ENCODE results near the gene C19orf81. TPM values are rescaled to one million over a fixed set of nuclear protein-coding genes. Genes with fewer than 3 reads are reported as not detected.

C19orf81 gene
- total RNA-seq, 2 donors from 2014 or later = 4.3 to 33.2 TPM

DNA sequence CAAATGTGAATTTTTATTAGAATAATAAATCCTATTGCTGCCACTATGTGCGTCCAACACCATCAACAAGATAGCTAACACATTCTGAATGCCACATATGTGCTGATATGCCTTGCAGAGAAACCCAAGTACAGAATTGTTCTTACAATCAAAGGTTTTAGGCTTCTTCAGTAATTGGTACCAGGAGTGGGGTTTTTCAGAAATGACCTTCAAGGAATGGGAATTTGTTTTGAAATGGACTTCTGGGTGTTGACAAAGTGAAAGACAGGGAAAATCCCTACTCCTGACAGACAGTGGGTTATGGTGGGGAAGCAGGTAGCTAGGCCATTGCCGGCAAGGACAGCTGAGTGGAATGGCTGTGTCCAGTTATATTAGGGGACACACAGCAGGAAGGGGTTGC, 15.3 kb upstream of the C19orf81 start:
- intact Hi-C loops (cut with DNase I) = no loop called here
- Histone ChIP-seq H3K9me3 (no peaks in the 10 kb centered on the region), H3K36me3 (no peaks in the 10 kb centered on the region), H3K4me3 (no peak overlapping the region), H3K27ac (no peak overlapping the region), H3K27me3 (replicated peaks; ENCODE audit: insufficient read depth) (no peaks in the 10 kb centered on the region), H3K4me1 (replicated peaks) (peaks cover 2% of the 10 kb centered on the region)
- 90% methylated on average over 2 of the region's 2 CpGs for WGBS
- no peak for DNase-seq (ENCODE audit: low spot score)
- TF ChIP-seq, protein P1, sequence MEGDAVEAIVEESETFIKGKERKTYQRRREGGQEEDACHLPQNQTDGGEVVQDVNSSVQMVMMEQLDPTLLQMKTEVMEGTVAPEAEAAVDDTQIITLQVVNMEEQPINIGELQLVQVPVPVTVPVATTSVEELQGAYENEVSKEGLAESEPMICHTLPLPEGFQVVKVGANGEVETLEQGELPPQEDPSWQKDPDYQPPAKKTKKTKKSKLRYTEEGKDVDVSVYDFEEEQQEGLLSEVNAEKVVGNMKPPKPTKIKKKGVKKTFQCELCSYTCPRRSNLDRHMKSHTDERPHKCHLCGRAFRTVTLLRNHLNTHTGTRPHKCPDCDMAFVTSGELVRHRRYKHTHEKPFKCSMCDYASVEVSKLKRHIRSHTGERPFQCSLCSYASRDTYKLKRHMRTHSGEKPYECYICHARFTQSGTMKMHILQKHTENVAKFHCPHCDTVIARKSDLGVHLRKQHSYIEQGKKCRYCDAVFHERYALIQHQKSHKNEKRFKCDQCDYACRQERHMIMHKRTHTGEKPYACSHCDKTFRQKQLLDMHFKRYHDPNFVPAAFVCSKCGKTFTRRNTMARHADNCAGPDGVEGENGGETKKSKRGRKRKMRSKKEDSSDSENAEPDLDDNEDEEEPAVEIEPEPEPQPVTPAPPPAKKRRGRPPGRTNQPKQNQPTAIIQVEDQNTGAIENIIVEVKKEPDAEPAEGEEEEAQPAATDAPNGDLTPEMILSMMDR (IDR thresholded peaks at IDR 0.05) = no peak
- TF ChIP-seq POLR2AphosphoS5 (IDR thresholded peaks at IDR 0.05) = no peak
- TF ChIP-seq POLR2A (IDR thresholded peaks at IDR 0.05) = no peak

DNA sequence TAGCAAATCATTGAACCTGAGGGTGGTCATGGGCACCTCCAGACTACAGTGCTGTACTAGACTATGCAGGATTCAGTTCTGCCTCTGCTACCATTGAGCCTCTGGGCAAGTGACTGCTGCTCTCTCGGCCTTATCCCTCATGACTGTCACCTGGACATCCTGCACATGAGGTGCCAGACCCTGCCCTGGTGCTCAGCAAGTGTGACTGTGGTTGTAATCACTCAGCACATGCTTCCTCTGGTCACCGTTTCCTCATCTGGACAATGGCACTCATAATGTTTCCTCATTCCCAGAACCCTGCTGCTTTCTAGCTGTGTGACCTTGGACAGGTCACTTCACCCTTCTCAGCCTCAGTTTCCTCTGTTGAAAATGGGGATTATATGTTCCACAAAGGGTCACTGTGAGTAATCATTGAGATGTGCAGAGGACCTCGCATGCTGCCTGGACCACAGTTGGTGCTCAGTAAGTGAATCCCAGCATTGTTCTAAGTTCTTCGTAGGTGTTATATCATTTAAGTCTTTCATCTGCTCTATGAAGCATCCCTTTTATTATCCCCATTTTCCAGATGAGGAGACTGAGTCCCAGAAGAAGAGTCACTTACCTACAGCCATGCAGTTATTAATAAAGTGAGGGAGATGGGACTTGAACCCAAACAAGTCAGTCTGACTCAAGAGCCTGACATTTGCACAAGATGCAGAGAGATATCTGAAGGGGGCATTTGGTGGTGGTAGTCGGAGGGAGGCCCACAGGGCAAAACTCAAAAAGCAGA, 12.7 kb upstream of the C19orf81 start:
- Histone ChIP-seq H3K4me1 (replicated peaks) (peaks cover 4% of the 10 kb centered on the region), H3K27me3 (replicated peaks; ENCODE audit: insufficient read depth) (no peaks in the 10 kb centered on the region), H3K4me3 (no peak overlapping the region), H3K27ac (no peak overlapping the region), H3K36me3 (no peaks in the 10 kb centered on the region), H3K9me3 (no peaks in the 10 kb centered on the region)
- intact Hi-C loops (cut with DNase I) = no loop called here
- TF ChIP-seq, protein P1 (IDR thresholded peaks at IDR 0.05) = no peak
- TF ChIP-seq POLR2A (IDR thresholded peaks at IDR 0.05) = no peak
- no peak for TF ChIP-seq POLR2AphosphoS5 (IDR thresholded peaks at IDR 0.05)
- WGBS = 77% methylated on average over 5 of the region's 5 CpGs
- no peak for DNase-seq (ENCODE audit: low spot score)

DNA sequence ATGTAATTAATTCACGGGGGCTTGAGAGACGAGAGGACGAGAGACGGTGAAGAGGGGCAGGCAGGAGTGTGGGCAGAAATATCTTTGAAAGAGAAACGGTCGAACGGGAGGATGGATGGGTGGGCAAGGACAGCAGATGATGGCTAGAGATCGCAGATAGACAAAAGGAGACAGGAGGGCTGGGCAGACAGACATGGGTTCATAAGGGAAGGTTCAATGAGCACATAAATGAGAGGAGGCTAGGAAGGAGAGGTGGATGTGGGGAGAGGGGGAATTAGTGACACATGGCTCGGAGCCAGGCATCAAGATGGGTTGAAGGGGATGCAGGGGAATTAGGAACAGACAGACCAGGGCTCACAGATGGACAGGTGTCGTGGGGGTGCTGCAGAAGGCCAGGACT, 10.6 kb upstream of the C19orf81 start:
- DNase-seq (ENCODE audit: low spot score) = no peak
- Histone ChIP-seq H3K4me3 (no peak overlapping the region), H3K36me3 (no peaks in the 10 kb centered on the region), H3K4me1 (replicated peaks) (peaks cover 4% of the 10 kb centered on the region), H3K27ac (no peak overlapping the region), H3K9me3 (no peaks in the 10 kb centered on the region), H3K27me3 (replicated peaks; ENCODE audit: insufficient read depth) (no peaks in the 10 kb centered on the region)
- TF ChIP-seq, protein P1 (IDR thresholded peaks at IDR 0.05) = no peak
- no peak for TF ChIP-seq POLR2A (IDR thresholded peaks at IDR 0.05)
- no peak for TF ChIP-seq POLR2AphosphoS5 (IDR thresholded peaks at IDR 0.05)
- intact Hi-C loops (cut with DNase I) = no loop called here
- WGBS = 43% methylated on average over 10 of the region's 10 CpGs

DNA sequence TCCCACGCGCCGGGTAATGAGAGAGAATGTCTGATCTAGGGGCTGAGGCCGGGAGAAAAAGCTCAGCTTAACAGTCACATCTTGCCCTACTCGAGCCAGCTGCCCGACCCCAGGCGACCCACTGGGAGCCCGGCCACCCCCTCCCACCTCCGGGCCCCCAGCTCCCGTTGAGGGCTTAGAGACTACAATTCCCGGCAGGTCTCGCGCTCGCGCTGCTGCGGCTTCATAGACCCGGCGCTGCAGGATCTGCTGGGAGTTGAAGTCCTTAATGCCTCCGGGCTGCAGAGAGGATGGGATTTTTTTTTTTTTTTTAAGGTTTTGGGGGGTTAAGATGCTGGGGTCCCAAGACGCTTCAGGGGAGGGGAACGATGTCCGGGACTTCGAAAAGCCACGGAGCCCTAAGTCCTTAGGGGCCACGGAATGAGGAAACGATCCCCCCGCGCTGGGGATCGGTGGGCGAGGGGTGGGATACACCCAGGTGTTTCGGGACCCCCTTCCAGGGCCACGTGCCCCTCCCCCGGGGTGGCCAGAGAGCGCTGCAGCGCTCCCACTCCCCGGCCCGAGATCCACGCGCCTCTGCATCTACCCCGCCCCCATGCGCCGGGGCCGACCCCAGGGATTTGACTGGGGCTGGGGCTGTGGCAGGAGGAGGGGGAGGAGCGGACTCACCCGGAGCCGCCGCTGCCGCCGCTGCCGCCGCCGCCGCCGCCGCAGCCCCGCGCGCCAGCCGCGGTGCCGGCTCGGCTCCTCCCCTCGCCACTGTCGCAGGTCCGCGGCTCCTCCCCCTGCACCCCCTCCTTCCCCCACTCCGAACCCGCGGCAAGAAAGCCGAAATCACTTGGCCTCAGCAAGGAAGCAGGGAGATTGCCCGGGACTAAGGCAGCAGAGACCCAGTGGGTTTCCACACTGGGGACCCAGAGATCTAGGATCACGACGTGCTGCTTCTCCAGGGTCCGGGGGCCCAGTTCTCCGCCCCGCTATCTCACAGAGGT, 9.8 kb upstream of the C19orf81 start, which contains the start of gene SYT3:
TSS of gene SYT3 (minus strand) at position 761 of the 992 bp plus-strand sequence. CDS start 2,470 bp downstream, outside the sequence.
- Histone ChIP-seq H3K9me3 (no peaks in the 10 kb centered on the region), H3K27me3 (replicated peaks; ENCODE audit: insufficient read depth) (no peaks in the 10 kb centered on the region), H3K36me3 (no peaks in the 10 kb centered on the region), H3K4me1 (replicated peaks) (peaks cover 4% of the 10 kb centered on the region), H3K4me3 (peak within 1 kb of the TSS; percentile 34 to 44), H3K27ac (no peak within 1 kb of the TSS)
- 3% methylated on average over 60 of the region's 76 CpGs for WGBS
- intact Hi-C loops (cut with DNase I) = no loop called here
- DNase-seq (ENCODE audit: low spot score) = peak; percentile 29
- TF ChIP-seq POLR2AphosphoS5 (IDR thresholded peaks at IDR 0.05) (peak; percentile 21), POLR2A (IDR thresholded peaks at IDR 0.05) (no peak)
- TF ChIP-seq, protein P1 (IDR thresholded peaks at IDR 0.05) = no peak

Data from prostate gland (tissue), 2 donors.